Spleen (tissue), 7 donors: Measurements from ENCODE around the gene OPCML.

Experiments
- CTCF ChIP-seq, 11 experiments: fragments of 200-600 bp in 7 of 11; fragments of 450-650 bp in 4 of 11; sonication (generic) in 4 of 11; IDR thresholded peaks in 8 of 11; conservative IDR thresholded peaks in 3 of 11; 1 replicate in 7 of 11; 2 replicates in 4 of 11; pipeline versions ENCODE4 v1.4.0 to v1.8.0; 2016 to 2021; ENCODE audit warnings: antibody characterized with exemption in 11 of 11, inconsistent platforms in 4 of 11, mild to moderate bottlenecking in 1 of 11
- POLR2A ChIP-seq, 3 donors: fragments of 450-650 bp; IDR thresholded peaks; one replicate each; pipeline ENCODE4 v1.5.1; 2017; ENCODE audit warnings: antibody characterized with exemption in 3 of 3, mild to moderate bottlenecking in 1 of 3
- POLR2AphosphoS5 ChIP-seq, 3 donors: sonication (generic); formaldehyde crosslinking; IDR thresholded peaks; one replicate each; pipeline ENCODE4 v1.5.1; 2017; ENCODE audit warnings: antibody characterized with exemption in 3 of 3
- donor health status: DM: no; HTN: no; CAD: no; lungs with moderate emphysema.
- donor health status: DM: no; HTN: no; CAD: no.
- donor health status: DM: no; HTN: no; CAD: no.

DNA sequence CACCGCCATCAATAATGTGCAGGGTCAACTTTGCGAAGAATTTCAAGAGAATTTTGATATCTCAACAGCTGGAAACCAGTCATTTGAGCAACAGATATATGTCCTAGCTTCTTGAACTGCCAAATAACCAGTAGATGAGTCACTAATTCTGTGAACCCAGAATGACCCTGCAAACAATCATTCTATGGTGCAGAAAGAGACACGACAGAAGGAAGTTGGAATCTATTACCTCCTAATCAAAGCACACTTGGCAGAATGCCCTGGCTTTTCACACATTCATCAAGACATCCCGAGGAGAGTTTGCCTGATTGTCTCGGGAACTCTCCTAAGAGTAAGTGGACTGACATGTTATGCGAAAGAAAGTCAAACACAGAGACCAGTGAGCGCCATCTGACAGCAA lies 621.1 kb downstream of the OPCML start:
- TF ChIP-seq CTCF (IDR thresholded peaks at IDR 0.05 in 8 of 11, conservative IDR thresholded peaks at IDR 0.05 in 3 of 11) (no peak), POLR2A (IDR thresholded peaks at IDR 0.05) (no peak), POLR2AphosphoS5 (IDR thresholded peaks at IDR 0.05) (no peak)
